Measurements from ENCODE around the gene ADAM19. TPM values are rescaled to one million over a fixed set of nuclear protein-coding genes. Genes with fewer than 3 reads are reported as not detected.

ADAM19 gene
- total RNA-seq, 1 donor from 2014 or later, result 9.1 TPM

DNA sequence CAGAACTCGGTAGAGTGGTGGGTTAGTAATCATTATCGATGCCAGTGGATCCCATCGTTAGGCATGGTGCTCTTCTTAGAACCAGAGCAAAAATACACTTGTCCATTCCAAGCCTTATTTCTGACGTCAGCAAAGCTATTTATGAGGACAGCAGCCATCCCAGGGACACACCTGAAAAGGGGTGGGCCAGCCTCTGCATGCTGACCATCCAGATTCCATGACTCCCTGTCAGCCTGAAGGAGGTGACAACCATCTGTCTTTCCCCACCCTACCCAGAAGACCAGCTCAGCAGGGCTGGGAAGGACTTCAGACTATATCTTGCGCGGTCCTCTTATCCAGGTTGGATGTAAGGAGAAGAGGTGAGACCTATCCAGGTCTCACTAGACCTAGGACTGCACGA is 121.3 kb downstream of the ADAM19 start:
- no peak for DNase-seq (ENCODE audit: low read depth, low spot score)
- H3K27ac Mint-ChIP-seq (ENCODE audit: unreplicated experiment), result no peak overlapping the region
- peaks cover 21% of the 10 kb centered on the region for H3K27me3 Mint-ChIP-seq (ENCODE audit: low read depth)
- H3K36me3 Mint-ChIP-seq (ENCODE audit: low read depth), result no peaks in the 10 kb centered on the region
- peaks cover 20% of the 10 kb centered on the region for H3K4me1 Mint-ChIP-seq
- H3K9me3 Mint-ChIP-seq, result no peaks in the 10 kb centered on the region
- no peak overlapping the region for H3K4me3 Mint-ChIP-seq
- TF ChIP-seq, protein P1, sequence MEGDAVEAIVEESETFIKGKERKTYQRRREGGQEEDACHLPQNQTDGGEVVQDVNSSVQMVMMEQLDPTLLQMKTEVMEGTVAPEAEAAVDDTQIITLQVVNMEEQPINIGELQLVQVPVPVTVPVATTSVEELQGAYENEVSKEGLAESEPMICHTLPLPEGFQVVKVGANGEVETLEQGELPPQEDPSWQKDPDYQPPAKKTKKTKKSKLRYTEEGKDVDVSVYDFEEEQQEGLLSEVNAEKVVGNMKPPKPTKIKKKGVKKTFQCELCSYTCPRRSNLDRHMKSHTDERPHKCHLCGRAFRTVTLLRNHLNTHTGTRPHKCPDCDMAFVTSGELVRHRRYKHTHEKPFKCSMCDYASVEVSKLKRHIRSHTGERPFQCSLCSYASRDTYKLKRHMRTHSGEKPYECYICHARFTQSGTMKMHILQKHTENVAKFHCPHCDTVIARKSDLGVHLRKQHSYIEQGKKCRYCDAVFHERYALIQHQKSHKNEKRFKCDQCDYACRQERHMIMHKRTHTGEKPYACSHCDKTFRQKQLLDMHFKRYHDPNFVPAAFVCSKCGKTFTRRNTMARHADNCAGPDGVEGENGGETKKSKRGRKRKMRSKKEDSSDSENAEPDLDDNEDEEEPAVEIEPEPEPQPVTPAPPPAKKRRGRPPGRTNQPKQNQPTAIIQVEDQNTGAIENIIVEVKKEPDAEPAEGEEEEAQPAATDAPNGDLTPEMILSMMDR (conservative IDR thresholded peaks at IDR 0.05), result no peak

DNA sequence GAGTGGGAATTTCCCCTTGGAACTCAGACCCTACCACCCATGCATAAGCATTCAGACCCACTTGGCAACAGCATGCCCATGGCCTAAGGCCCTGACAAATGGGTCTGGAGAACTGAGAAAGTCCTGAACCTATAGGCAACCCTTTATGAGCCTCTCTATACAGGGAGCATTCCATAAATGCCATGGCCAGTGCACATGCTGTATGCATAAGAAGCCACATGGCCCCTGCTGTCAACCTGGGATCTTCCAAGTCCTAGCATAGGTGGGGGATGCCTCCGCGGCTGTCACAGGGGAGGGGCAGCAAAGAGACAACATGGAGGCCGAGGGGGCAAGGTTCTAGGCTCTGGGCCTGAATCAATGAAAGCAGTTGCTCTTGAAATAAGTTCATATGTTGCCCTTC is 123.8 kb downstream of the ADAM19 start:
- Mint-ChIP-seq H3K9me3 (no peaks in the 10 kb centered on the region), H3K36me3 (ENCODE audit: low read depth) (no peaks in the 10 kb centered on the region), H3K27ac (ENCODE audit: unreplicated experiment) (no peak overlapping the region), H3K4me1 (peaks cover 10% of the 10 kb centered on the region), H3K4me3 (no peak overlapping the region), H3K27me3 (ENCODE audit: low read depth) (no peaks in the 10 kb centered on the region)
- no peak for DNase-seq (ENCODE audit: low read depth, low spot score)
- TF ChIP-seq, protein P1 (conservative IDR thresholded peaks at IDR 0.05), result no peak

DNA sequence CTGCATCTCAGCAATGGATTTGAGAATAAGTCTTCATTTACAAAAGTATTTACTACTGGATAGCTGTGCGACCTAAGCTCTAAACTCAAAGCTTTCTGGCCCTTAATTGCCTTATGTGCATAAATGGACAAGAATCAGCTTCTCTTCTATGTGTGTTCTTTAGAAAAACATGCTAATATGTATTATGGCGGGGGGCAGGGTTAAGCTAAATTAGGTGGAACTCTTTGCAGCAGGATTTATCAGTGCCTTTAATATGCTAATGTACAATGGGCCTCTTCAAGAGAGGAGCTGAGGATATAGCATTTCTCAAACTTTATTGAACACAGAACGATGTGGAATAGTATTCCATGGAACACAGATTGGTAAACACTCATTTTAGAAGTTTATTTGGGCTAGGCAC is 125.6 kb downstream of the ADAM19 start:
- no peak overlapping the region for H3K4me3 Mint-ChIP-seq
- no peaks in the 10 kb centered on the region for H3K27me3 Mint-ChIP-seq (ENCODE audit: low read depth)
- H3K9me3 Mint-ChIP-seq, result no peaks in the 10 kb centered on the region
- no peaks in the 10 kb centered on the region for H3K4me1 Mint-ChIP-seq
- no peak for DNase-seq (ENCODE audit: low read depth, low spot score)
- H3K27ac Mint-ChIP-seq (ENCODE audit: unreplicated experiment), result no peak overlapping the region
- H3K36me3 Mint-ChIP-seq (ENCODE audit: low read depth), result no peaks in the 10 kb centered on the region
- TF ChIP-seq, protein P1 (conservative IDR thresholded peaks at IDR 0.05), result no peak

DNA sequence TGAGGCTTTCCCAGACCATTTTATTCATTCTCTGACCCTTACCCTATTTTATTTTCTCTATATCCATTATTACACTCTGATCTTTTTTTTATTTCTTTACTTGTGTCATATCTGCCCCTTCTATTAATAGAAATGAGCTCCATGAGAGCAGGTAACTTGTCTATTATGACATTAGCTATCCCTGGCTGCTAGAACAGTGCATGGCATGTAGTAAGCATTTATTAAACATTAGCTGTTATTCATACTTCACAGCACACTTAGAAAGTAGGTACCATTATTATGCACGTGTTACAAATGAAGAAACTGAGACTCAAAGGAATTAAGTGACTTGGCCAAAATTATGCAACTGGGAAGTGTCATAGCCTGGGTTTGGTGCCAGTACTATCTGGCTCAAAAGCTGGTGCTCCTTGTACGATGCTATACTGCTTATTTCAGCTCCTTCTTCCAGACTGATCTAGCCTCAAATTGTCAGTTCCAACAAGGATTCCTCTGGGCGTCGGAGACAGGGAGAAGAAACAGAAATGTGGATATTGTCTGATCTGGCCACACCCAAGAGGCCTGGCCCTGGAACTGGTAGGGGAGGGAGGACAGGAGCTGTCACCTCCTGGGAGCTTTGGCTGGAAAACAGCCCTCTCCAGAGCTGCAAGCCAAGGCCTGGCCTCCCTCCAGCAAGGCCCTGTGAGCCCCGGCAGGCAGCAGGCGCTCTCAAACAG is 126.4 kb downstream of the ADAM19 start:
- Mint-ChIP-seq H3K27ac (ENCODE audit: unreplicated experiment) (no peak overlapping the region), H3K4me3 (no peak overlapping the region), H3K9me3 (no peaks in the 10 kb centered on the region), H3K36me3 (ENCODE audit: low read depth) (no peaks in the 10 kb centered on the region), H3K27me3 (ENCODE audit: low read depth) (no peaks in the 10 kb centered on the region), H3K4me1 (no peaks in the 10 kb centered on the region)
- TF ChIP-seq, protein P1 (conservative IDR thresholded peaks at IDR 0.05), result no peak
- DNase-seq (ENCODE audit: low read depth, low spot score), result no peak

DNA sequence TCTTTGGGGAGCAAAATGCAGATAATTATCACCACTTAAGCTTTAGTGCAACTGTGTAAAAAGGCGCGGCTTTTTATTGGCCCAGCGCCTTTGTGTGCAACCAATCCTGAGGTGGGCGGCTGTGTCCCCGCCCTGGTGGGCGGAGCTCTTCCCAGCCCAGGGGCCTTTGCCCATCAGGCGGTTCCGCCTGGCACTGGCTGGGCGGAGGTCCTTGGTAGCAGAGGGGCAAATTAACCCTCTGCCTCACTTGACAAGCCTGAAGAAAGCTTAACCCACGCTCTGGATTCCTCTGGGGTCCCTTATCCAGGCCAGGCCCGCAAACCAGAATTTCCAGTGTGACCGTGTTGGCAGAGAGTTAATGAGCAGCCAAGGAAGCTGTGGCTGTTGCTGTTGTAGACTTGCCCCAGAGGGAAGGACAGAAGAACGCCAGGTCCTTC is 128.4 kb downstream of the ADAM19 start:
- Mint-ChIP-seq H3K4me3 (no peak overlapping the region), H3K9me3 (no peaks in the 10 kb centered on the region), H3K36me3 (ENCODE audit: low read depth) (no peaks in the 10 kb centered on the region), H3K27ac (ENCODE audit: unreplicated experiment) (no peak overlapping the region), H3K4me1 (no peaks in the 10 kb centered on the region), H3K27me3 (ENCODE audit: low read depth) (no peaks in the 10 kb centered on the region)
- no peak for DNase-seq (ENCODE audit: low read depth, low spot score)
- TF ChIP-seq, protein P1 (conservative IDR thresholded peaks at IDR 0.05), result no peak

Measured in neural crest cell (in vitro differentiated cells).